Lower leg skin (tissue), 4 donors: ENCODE measurements around the gene DIP2C. TPM values are rescaled to one million over a fixed set of nuclear protein-coding genes. Genes with fewer than 3 reads are reported as not detected.
A peak's percentile ranks its signal among the peaks of the same experiment; 100 is the strongest.

Experiments used
- DNase-seq, 2 donors: peaks; one replicate each; pipeline ENCODE4 v3.0.0-alpha.2; 2019; ENCODE audit warnings: low spot score in 2 of 2
- H3K4me3 ChIP-seq: fragments of 200-600 bp; sonication (generic); 2 replicates; pipeline ENCODE4 v1.5.1; 2017; ENCODE audit warnings: mild to moderate bottlenecking, low read depth; ENCODE audit not compliant: poor library complexity, severe bottlenecking
- POLR2A ChIP-seq, 2 donors: fragments of 450-650 bp; IDR thresholded peaks; one replicate each; pipeline ENCODE4 v1.6.1; 2016 to 2017; ENCODE audit warnings: antibody characterized with exemption in 2 of 2, mild to moderate bottlenecking in 1 of 2, moderate library complexity in 1 of 2
- WGBS, 2 donors: methylation state at CpG; one replicate each; pipeline ENCODE4 v1.1.5; 2018; 5-methylcytosine and 5-hydroxymethylcytosine counted together
- intact Hi-C: fragments of 100-400 bp; cut with DNase I; formaldehyde crosslinking; loops from one replicate; pipeline ENCODE4 v1.15.0; 2023; ENCODE audit warnings: low total_unique reads
- total RNA-seq, 4 donors: library from RNA; depleted of rRNA; stranded (reverse); fragments of >200 nt; gene quantifications; one replicate each; pipeline ENCODE4 v1.1.0, GENCODE V29; 2016
- TF ChIP-seq, protein P1 (sequence below), 3 donors: fragments of 450-650 bp; IDR thresholded peaks; one replicate each; pipeline ENCODE4 v1.5.1; 2016; ENCODE audit warnings: antibody characterized with exemption in 3 of 3, mild to moderate bottlenecking in 3 of 3, moderate library complexity in 2 of 3

The DIP2C gene
- total RNA-seq, 4 donors from 2014 or later = 6.2 to 14.7 (median 10.6) TPM

DNA sequence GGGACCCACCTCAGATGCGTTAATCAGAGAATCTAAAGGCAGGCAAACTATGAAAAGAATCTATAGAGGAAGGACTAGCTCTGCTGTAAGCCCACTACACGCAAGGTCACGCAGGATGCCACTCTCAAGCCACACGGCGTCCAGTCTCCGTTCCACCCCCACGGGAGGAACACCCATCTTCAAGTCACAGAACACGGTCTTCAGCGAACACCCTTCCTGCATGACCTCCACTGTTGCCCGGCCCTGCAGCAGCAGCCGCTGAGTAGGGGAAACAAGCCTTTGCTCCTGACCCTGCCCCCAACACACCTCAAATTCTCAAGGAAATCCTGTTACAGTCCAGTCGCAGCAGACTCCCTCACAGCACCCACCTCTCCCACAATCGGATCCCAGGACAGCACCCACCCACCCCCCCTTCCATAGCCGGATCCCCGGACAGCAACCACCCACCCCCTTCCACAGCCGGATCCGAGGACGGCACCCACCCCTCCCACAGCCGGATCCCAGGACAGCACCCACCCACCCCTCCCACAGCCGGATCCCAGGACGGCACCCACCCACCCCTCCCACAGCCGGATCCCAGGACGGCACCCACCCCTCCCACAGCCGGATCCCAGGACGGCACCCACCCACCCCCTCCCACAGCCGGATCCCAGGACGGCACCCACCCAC lies 133.7 kb downstream of the DIP2C start:
- H3K4me3 ChIP-seq = no peak overlapping the region
- intact Hi-C loops = no loop called here
- no peak for TF ChIP-seq POLR2A (IDR thresholded peaks at IDR 0.05)
- TF ChIP-seq, protein P1, sequence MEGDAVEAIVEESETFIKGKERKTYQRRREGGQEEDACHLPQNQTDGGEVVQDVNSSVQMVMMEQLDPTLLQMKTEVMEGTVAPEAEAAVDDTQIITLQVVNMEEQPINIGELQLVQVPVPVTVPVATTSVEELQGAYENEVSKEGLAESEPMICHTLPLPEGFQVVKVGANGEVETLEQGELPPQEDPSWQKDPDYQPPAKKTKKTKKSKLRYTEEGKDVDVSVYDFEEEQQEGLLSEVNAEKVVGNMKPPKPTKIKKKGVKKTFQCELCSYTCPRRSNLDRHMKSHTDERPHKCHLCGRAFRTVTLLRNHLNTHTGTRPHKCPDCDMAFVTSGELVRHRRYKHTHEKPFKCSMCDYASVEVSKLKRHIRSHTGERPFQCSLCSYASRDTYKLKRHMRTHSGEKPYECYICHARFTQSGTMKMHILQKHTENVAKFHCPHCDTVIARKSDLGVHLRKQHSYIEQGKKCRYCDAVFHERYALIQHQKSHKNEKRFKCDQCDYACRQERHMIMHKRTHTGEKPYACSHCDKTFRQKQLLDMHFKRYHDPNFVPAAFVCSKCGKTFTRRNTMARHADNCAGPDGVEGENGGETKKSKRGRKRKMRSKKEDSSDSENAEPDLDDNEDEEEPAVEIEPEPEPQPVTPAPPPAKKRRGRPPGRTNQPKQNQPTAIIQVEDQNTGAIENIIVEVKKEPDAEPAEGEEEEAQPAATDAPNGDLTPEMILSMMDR (IDR thresholded peaks at IDR 0.05) = no peak
- WGBS, 2 donors = 83% methylated on average over 21 of the region's 27 CpGs
- DNase-seq = peak in 1 of 2 donors; percentile 75

DNA sequence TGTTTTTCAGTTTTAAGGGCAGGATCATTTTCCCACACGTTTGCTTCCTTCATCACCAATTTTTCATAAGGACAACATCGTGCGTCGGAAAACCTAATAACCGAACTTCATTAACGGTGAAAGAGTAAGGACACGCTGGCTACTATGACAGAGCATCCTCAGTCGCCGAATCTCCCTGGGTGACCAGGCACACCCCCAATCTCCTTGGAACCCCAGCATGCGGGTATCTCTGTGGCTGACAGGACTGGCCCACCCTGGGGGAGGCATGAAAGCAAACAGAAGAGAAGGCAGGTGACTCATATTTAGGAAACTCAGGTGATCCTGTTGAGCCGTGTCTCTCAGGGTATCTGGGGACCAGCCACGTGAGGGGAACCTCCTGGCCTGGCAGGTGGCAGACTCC lies 134.2 kb downstream of the DIP2C start:
- peak in 1 of 2 donors; percentile 52 for DNase-seq
- intact Hi-C loops = no loop called here
- WGBS, 2 donors = 83 to 91% methylated on average over 12 of the region's 12 CpGs
- no peak for TF ChIP-seq POLR2A (IDR thresholded peaks at IDR 0.05)
- TF ChIP-seq, protein P1 (IDR thresholded peaks at IDR 0.05) = no peak
- H3K4me3 ChIP-seq = no peak overlapping the region

- peak in 1 of 2 donors; percentile 75 for DNase-seq
- intact Hi-C loops = no loop called here
- TF ChIP-seq, protein P1 (IDR thresholded peaks at IDR 0.05) = no peak
- no peak for TF ChIP-seq POLR2A (IDR thresholded peaks at IDR 0.05)
- H3K4me3 ChIP-seq = no peak overlapping the region
- WGBS, 2 donors = 72 to 80% methylated on average over 8 of the region's 8 CpGs
These were observed 135.2 kb downstream of the DIP2C start for GRCh38 chr10:554182-554848.

GRCh38 chr10:553233-553632 lies 136.2 kb downstream of the DIP2C start:
- TF ChIP-seq, protein P1 (IDR thresholded peaks at IDR 0.05) = no peak
- no peak for TF ChIP-seq POLR2A (IDR thresholded peaks at IDR 0.05)
- H3K4me3 ChIP-seq = no peak overlapping the region
- intact Hi-C loops = no loop called here
- DNase-seq = peak in 1 of 2 donors; percentile 42
- 80 to 86% methylated on average over 5 of the region's 5 CpGs for WGBS, 2 donors

DNA sequence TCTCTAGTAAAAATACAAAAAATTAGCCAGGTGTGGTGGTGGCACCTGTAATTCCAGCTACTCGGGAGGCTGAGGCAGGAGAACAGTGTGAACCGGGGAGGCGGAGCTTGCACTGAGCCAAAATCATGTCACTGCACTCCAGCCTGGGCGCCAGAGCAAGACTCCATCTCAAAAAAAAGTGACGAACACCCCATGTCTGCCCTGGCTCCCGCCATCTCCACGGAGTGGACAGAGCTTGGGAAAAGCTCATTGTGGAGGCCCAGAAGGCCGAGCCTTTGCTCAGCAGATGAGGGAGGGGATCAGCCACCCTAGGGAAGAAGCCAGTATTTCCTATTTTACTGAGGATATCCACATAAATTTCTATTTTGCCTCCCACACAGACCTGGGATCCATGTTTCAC lies 136.8 kb downstream of the DIP2C start:
- no peak for DNase-seq
- TF ChIP-seq, protein P1 (IDR thresholded peaks at IDR 0.05) = no peak
- TF ChIP-seq POLR2A (IDR thresholded peaks at IDR 0.05) = no peak
- intact Hi-C loops = no loop called here
- WGBS, 2 donors = 96% methylated on average over 8 of the region's 8 CpGs
- H3K4me3 ChIP-seq = no peak overlapping the region
